Stimulated activated CD8-positive, alpha-beta memory T cell treated with anti-CD3 and anti-CD28 coated beads, Interleukin-2, amount 100 ng/mL, for 48 hours (primary cell): ENCODE data around the gene FALEC.

Experiments used
- DNase-seq, 2 donors: peaks; one replicate each; pipeline ENCODE4 v3.0.0-alpha.2; 2020; ENCODE audit warnings: low read depth in 2 of 2

FALEC gene

GRCh38 chr1:150545486-150546032 lies 30.0 kb downstream of the FALEC start:
- DNase-seq, result no peak

- no peak for DNase-seq
These were observed 30.9 kb downstream of the FALEC start for GRCh38 chr1:150546294-150546937.

GRCh38 chr1:150548324-150548631 lies 32.7 kb downstream of the FALEC start:
- no peak for DNase-seq

GRCh38 chr1:150548632-150549495 lies 33.3 kb downstream of the FALEC start, which contains the start of gene ADAMTSL4:
TSS of gene ADAMTSL4 (plus strand) at chr1:150549408. CDS start at chr1:150552289, 2,881 bp downstream.
- DNase-seq, result no peak

- DNase-seq, result no peak
These were observed 34.1 kb downstream of the FALEC start for GRCh38 chr1:150549496-150550221.

- no peak for DNase-seq
These were observed 34.9 kb downstream of the FALEC start for GRCh38 chr1:150550222-150551050.

- no peak for DNase-seq
These were observed 35.7 kb downstream of the FALEC start for GRCh38 chr1:150551051-150551783.

GRCh38 chr1:150551784-150552127 lies 36.2 kb downstream of the FALEC start:
- no peak for DNase-seq

- no peak for DNase-seq
These were observed 36.8 kb downstream of the FALEC start for GRCh38 chr1:150552128-150552910.

GRCh38 chr1:150552911-150553289 lies 37.3 kb downstream of the FALEC start:
- no peak for DNase-seq

- DNase-seq, result no peak
These were observed 38.0 kb downstream of the FALEC start for GRCh38 chr1:150553392-150554085.

- DNase-seq, result no peak
These were observed 38.5 kb downstream of the FALEC start for GRCh38 chr1:150554086-150554452.

GRCh38 chr1:150555198-150555970 lies 39.8 kb downstream of the FALEC start:
- DNase-seq, result no peak

- DNase-seq, result no peak
These were observed 40.7 kb downstream of the FALEC start for GRCh38 chr1:150555971-150556865.

- DNase-seq, result no peak
These were observed 41.6 kb downstream of the FALEC start for GRCh38 chr1:150557065-150557600.

- DNase-seq, result no peak
These were observed 42.3 kb downstream of the FALEC start for GRCh38 chr1:150557813-150558212.

GRCh38 chr1:150558303-150558704 lies 42.8 kb downstream of the FALEC start:
- no peak for DNase-seq
